Fibroblast of skin of scalp (primary cell): ENCODE measurements around the gene L1TD1.
"Not testable (repeated sequence)": the region's sequence is repeated elsewhere in the genome, so short reads cannot be mapped to it uniquely, and the experiment has no call there.

ENCODE experiments used
- DNase-seq: peaks from one replicate; pipeline ENCODE4 v3.0.0-alpha.2; 2013

Gene L1TD1

GRCh38 chr1:62235576-62235975 is 40.9 kb downstream of the L1TD1 start:
- peak; percentile 8 for DNase-seq

- no peak for DNase-seq
Observed at GRCh38 chr1:62237361-62237760, 42.7 kb downstream of the L1TD1 start.

GRCh38 chr1:62237950-62238374 is 43.3 kb downstream of the L1TD1 start:
- DNase-seq = no peak

GRCh38 chr1:62238507-62238906 is 43.9 kb downstream of the L1TD1 start:
- DNase-seq = no peak

GRCh38 chr1:62239652-62240403 is 45.2 kb downstream of the L1TD1 start:
- not testable (repeated sequence) for DNase-seq

- DNase-seq = no peak
Observed at GRCh38 chr1:62240651-62241370, 46.2 kb downstream of the L1TD1 start.

- no peak for DNase-seq
Observed at GRCh38 chr1:62241371-62242131, 46.9 kb downstream of the L1TD1 start.

GRCh38 chr1:62244380-62244779 is 49.7 kb downstream of the L1TD1 start:
- DNase-seq = not testable (repeated sequence)

- no peak for DNase-seq
Observed at GRCh38 chr1:62245201-62245600, 50.6 kb downstream of the L1TD1 start.

GRCh38 chr1:62247391-62248168 is 52.9 kb downstream of the L1TD1 start:
- DNase-seq = no peak

GRCh38 chr1:62250126-62250726 is 55.6 kb downstream of the L1TD1 start:
- no peak for DNase-seq

GRCh38 chr1:62259551-62259950 is 64.9 kb downstream of the L1TD1 start:
- DNase-seq = no peak

GRCh38 chr1:62260688-62261087 is 66.0 kb downstream of the L1TD1 start:
- no peak for DNase-seq
